Measurements from ENCODE around the gene FBXO47. TPM values are rescaled to one million over a fixed set of nuclear protein-coding genes. Genes with fewer than 3 reads are reported as not detected.

The FBXO47 gene
- total and polyA plus RNA-seq, 9 of the 15 experiments (the other 6 are each of a cell fraction or from before 2014, with no cell fraction given), result not detected

DNA sequence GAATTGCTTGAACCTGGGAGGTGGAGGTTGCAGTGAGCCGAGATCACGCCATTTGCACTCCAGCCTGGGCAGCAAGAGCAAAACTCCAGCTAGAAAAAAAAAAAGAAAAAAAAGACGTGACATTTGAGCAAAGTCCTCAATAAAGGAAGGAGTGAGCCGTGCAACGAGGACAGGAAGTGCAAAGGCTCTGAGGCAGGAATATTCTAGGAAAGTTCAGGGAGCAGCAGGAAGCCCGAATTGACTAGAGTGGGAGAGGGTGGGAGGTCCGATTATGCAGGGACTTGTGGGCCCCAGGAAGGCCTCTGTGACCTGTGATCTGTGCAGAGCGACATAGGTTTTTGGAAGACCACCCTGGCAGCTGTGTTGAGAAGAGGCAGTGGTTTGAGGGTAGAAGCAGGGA lies 50.4 kb downstream of the FBXO47 start:
- Histone ChIP-seq H3K79me2 (ENCODE audit: control insufficient read depth, insufficient read depth, low read length) (no peaks in the 10 kb centered on the region), H3K4me3 (no peak overlapping the region), H3K9me1 (ENCODE audit: control insufficient read depth, insufficient read depth, low read length) (no peaks in the 10 kb centered on the region), H3K9ac (ENCODE audit: insufficient read depth in 1 of 2, low read depth in 2 of 2, low read length in 2 of 2) (no peak overlapping the region), H4K20me1 (replicated peaks; ENCODE audit: control insufficient read depth, insufficient read depth, low read length) (peaks cover 5% of the 10 kb centered on the region; the same call in 1 of the 2 replicates), H3K27me3 (ENCODE audit: control insufficient read depth in 2 of 2, insufficient read depth in 2 of 2, low read length in 2 of 2) (no peaks in the 10 kb centered on the region), H3K9me3 (replicated peaks; ENCODE audit: control insufficient read depth, insufficient read depth, low read depth, low read length) (no peaks in the 10 kb centered on the region), H3K4me2 (ENCODE audit: insufficient read depth, low read length) (no peak overlapping the region), H3K4me1 (replicated peaks in 1 of 2; ENCODE audit: control insufficient read depth in 2 of 2, insufficient read depth in 2 of 2, low read length in 2 of 2) (peaks cover 0 to 14% of the 10 kb centered on the region in 2 experiments; a peak in 1 of 5 replicates), H3K36me3 (ENCODE audit: control insufficient read depth, insufficient read depth, low read length) (peaks cover 79% of the 10 kb centered on the region; the same call in 1 of the 3 replicates), H3K27ac (ENCODE audit: extremely low read depth, low read depth, low read length) (no peak overlapping the region), H2AFZ (ENCODE audit: low read depth, low read length) (no peak overlapping the region)
- 72% methylated on average over 8 of the region's 8 CpGs for WGBS (ENCODE audit: insufficient coverage, low coverage, missing lambda C conversion rate)
- no peak for ATAC-seq
- BruUV-seq (replicated peaks), result no TSS peak
- in situ Hi-C loops (cut with MboI) (no loop called here), intact Hi-C loops (cut with micrococcal nuclease) (no loop called here)
- TF ChIP-seq RBFOX2 (IDR thresholded peaks at IDR 0.05; ENCODE audit: low read depth, low read length) (no peak), ZFP30 (CRISPR knock-in tag; IDR thresholded peaks at IDR 0.05; ENCODE audit: borderline replicate concordance) (no peak), SNRNP70 (optimal IDR thresholded peaks at IDR 0.05; ENCODE audit: low read depth, low read length) (no peak), ZNF436 (CRISPR knock-in tag; IDR thresholded peaks at IDR 0.05) (no peak), ASH1L (IDR thresholded peaks at IDR 0.05; ENCODE audit: borderline replicate concordance, low read depth, partially characterized antibody) (no peak), ZNF695 (CRISPR knock-in tag; IDR thresholded peaks at IDR 0.05) (no peak), EP400 (IDR thresholded peaks at IDR 0.05) (no peak), MEF2D (tag; conservative IDR thresholded peaks at IDR 0.05; ENCODE audit: low read depth) (no peak), NRF1 (conservative IDR thresholded peaks at IDR 0.05 in 1 of 2, IDR thresholded peaks at IDR 0.05 in 1 of 2) (no peak)
- DNase-seq (ENCODE audit: extremely low read depth in 1 of 4, low spot score in 3 of 4), result no peak
- CTCF ChIA-PET (ENCODE audit: low intra/inter-chr PET ratio), result interaction anchor here (1.2 kb wide), 1 partner anchor 67 kb away, joined by 3 read pairs; no protein-coding TSS in a partner anchor
- FAIRE-seq, result no peak
- POLR2A ChIA-PET, result interaction anchor here (2.2 kb wide), 1 partner anchor 10 kb away, joined by 8 read pairs; no protein-coding TSS in a partner anchor

Data from K562 (cell line).